ENCODE data around the gene CDC5L.

Gene CDC5L

DNA sequence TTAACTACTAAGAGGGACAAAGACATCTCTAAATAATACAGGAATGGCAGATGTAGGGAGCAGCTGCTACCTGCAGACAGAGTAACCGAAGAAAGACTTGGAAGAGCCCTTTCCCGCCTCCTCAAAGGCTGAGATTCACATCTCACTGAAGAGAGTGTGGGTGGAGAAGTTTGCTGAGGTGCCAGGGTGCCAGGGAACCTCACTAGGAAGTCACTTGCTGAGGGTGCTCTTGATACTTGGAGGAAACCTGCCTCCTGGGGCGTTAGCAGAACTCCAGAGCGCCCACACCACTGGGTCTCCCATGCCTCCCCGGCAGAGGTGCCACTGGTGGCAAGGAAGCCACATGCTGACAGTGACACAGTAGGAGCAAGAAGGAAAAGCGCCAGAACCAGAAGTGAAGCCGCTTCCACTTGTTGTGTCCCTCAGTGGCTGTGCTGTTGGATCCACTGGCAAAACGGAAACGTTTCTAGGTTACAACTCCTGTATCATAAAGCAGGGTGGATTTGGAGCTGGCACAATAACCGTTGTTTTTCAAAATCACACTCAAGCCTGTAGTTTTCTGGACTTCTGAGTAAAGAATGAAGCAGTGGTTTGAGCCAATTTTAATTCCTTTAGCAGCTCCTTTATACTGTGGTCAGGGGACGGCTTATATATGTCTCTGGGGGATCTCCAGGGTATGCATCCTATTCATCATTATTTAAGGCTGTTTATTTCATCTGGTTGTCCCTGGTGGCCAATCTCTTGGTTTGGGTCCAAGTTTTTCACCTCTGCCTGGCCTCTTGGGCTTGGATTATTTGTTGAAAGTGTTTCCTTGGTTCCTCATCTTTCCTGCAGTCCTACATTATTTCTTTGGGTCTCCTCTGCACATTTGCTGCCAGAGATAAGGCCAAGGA lies 64.5 kb downstream of the CDC5L start:
- H3F3A ChIP-seq (ENCODE audit: low read depth) = no peaks in the 10 kb centered on the region
- H3K9ac ChIP-seq (ENCODE audit: low read depth, low read length, poor library complexity, severe bottlenecking) = no peak overlapping the region
- no peak overlapping the region for H3K4me2 ChIP-seq (ENCODE audit: low read depth, low read length, poor library complexity, severe bottlenecking)
- H3K9me2 ChIP-seq (replicated peaks; ENCODE audit: low read depth, low read length) = no peaks in the 10 kb centered on the region
- H4K20me1 ChIP-seq (ENCODE audit: insufficient read depth, low read length, poor library complexity, severe bottlenecking) = no peaks in the 10 kb centered on the region
- no peaks in the 10 kb centered on the region for H3K4me1 ChIP-seq (ENCODE audit: insufficient read depth, low read length, poor library complexity, severe bottlenecking)
- H3K4me3 ChIP-seq (ENCODE audit: low read length, poor library complexity, severe bottlenecking) = no peak overlapping the region
- H3K27me3 ChIP-seq (ENCODE audit: insufficient read depth, low read length, poor library complexity, severe bottlenecking) = no peaks in the 10 kb centered on the region
- no peak overlapping the region for H2AFZ ChIP-seq (ENCODE audit: low read length)
- H3K36me3 ChIP-seq (ENCODE audit: insufficient read depth, low read length) = peaks cover 39% of the 10 kb centered on the region
- TF ChIP-seq EZH2phosphoT487 (IDR thresholded peaks at IDR 0.05; ENCODE audit: borderline replicate concordance) = no peak
- TF ChIP-seq, protein P1, sequence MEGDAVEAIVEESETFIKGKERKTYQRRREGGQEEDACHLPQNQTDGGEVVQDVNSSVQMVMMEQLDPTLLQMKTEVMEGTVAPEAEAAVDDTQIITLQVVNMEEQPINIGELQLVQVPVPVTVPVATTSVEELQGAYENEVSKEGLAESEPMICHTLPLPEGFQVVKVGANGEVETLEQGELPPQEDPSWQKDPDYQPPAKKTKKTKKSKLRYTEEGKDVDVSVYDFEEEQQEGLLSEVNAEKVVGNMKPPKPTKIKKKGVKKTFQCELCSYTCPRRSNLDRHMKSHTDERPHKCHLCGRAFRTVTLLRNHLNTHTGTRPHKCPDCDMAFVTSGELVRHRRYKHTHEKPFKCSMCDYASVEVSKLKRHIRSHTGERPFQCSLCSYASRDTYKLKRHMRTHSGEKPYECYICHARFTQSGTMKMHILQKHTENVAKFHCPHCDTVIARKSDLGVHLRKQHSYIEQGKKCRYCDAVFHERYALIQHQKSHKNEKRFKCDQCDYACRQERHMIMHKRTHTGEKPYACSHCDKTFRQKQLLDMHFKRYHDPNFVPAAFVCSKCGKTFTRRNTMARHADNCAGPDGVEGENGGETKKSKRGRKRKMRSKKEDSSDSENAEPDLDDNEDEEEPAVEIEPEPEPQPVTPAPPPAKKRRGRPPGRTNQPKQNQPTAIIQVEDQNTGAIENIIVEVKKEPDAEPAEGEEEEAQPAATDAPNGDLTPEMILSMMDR (conservative IDR thresholded peaks at IDR 0.05; ENCODE audit: low read length) = no peak
- H3K79me2 ChIP-seq (ENCODE audit: insufficient read depth, low read length) = no peaks in the 10 kb centered on the region
- no peaks in the 10 kb centered on the region for H3K9me3 ChIP-seq (ENCODE audit: insufficient read depth, low read depth, low read length)

DNA sequence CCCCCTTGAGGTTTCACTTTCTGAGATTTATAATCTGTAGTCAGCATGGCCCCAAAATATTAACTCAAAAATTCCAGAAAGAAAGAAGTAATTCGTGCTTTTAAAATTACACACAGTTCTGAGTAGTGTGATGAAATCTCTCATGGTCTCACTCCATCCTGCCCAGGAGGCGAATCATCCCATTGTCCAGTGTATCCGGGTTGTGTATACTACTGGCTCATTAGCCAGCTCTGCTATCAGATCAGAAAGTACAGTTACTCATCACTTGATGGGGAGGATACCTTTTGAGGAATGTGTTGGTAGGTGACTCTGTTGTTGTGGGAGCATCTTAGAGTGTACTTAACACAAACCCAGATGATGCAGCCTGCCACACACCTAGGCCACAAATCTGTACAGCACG lies 65.2 kb downstream of the CDC5L start:
- no peaks in the 10 kb centered on the region for H3K27me3 ChIP-seq (ENCODE audit: insufficient read depth, low read length, poor library complexity, severe bottlenecking)
- no peak overlapping the region for H3K4me3 ChIP-seq (ENCODE audit: low read length, poor library complexity, severe bottlenecking)
- H4K20me1 ChIP-seq (ENCODE audit: insufficient read depth, low read length, poor library complexity, severe bottlenecking) = no peaks in the 10 kb centered on the region
- H3K4me2 ChIP-seq (ENCODE audit: low read depth, low read length, poor library complexity, severe bottlenecking) = no peak overlapping the region
- H3K9ac ChIP-seq (ENCODE audit: low read depth, low read length, poor library complexity, severe bottlenecking) = no peak overlapping the region
- H3K79me2 ChIP-seq (ENCODE audit: insufficient read depth, low read length) = no peaks in the 10 kb centered on the region
- H3K4me1 ChIP-seq (ENCODE audit: insufficient read depth, low read length, poor library complexity, severe bottlenecking) = no peaks in the 10 kb centered on the region
- H3K36me3 ChIP-seq (ENCODE audit: insufficient read depth, low read length) = peaks cover 33% of the 10 kb centered on the region
- H2AFZ ChIP-seq (ENCODE audit: low read length) = no peak overlapping the region
- no peaks in the 10 kb centered on the region for H3F3A ChIP-seq (ENCODE audit: low read depth)
- H3K9me2 ChIP-seq (replicated peaks; ENCODE audit: low read depth, low read length) = no peaks in the 10 kb centered on the region
- no peaks in the 10 kb centered on the region for H3K9me3 ChIP-seq (ENCODE audit: insufficient read depth, low read depth, low read length)
- TF ChIP-seq, protein P1 (conservative IDR thresholded peaks at IDR 0.05; ENCODE audit: low read length) = no peak
- no peak for TF ChIP-seq EZH2phosphoT487 (IDR thresholded peaks at IDR 0.05; ENCODE audit: borderline replicate concordance)

DNA sequence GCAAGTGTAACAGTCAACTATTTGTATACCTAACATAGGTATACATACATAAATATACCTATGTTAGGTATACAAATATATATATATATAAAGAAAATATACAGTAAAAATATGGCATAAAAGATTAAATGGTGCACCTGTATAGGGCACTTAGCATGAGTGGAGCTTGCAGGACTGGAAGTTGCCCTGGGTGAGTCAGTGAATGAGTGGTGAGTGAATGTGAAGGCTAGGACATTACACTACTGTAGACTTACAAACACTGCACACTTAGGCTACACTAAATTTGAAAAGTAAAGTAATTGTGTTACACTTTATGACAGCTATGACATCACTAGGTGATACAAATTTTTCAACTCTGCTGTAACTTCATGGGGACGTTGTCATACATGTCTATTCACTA lies 65.6 kb downstream of the CDC5L start:
- Histone ChIP-seq H3K9ac (ENCODE audit: low read depth, low read length, poor library complexity, severe bottlenecking) (no peak overlapping the region), H3K27me3 (ENCODE audit: insufficient read depth, low read length, poor library complexity, severe bottlenecking) (no peaks in the 10 kb centered on the region), H3K4me3 (ENCODE audit: low read length, poor library complexity, severe bottlenecking) (no peak overlapping the region), H3K36me3 (ENCODE audit: insufficient read depth, low read length) (peaks cover 29% of the 10 kb centered on the region), H3K4me1 (ENCODE audit: insufficient read depth, low read length, poor library complexity, severe bottlenecking) (no peaks in the 10 kb centered on the region), H2AFZ (ENCODE audit: low read length) (no peak overlapping the region), H3K9me2 (replicated peaks; ENCODE audit: low read depth, low read length) (no peaks in the 10 kb centered on the region), H3K9me3 (ENCODE audit: insufficient read depth, low read depth, low read length) (no peaks in the 10 kb centered on the region), H3K79me2 (ENCODE audit: insufficient read depth, low read length) (no peaks in the 10 kb centered on the region), H3K4me2 (ENCODE audit: low read depth, low read length, poor library complexity, severe bottlenecking) (no peak overlapping the region), H4K20me1 (ENCODE audit: insufficient read depth, low read length, poor library complexity, severe bottlenecking) (no peaks in the 10 kb centered on the region), H3F3A (ENCODE audit: low read depth) (no peaks in the 10 kb centered on the region)
- TF ChIP-seq, protein P1 (conservative IDR thresholded peaks at IDR 0.05; ENCODE audit: low read length) = no peak
- TF ChIP-seq EZH2phosphoT487 (IDR thresholded peaks at IDR 0.05; ENCODE audit: borderline replicate concordance) = no peak
